Activated T-cell treated with anti-CD3 and anti-CD28 coated beads for 24 hours (primary cell): Measurements from ENCODE around the gene TNS3.
"Not testable (repeated sequence)": the region's sequence is repeated elsewhere in the genome, so short reads cannot be mapped to it uniquely, and the experiment has no call there.

ENCODE experiments used
- DNase-seq: peaks from one replicate; pipeline ENCODE4 v3.0.0-alpha.2; 2020; ENCODE audit warnings: low read depth

TNS3 gene

GRCh38 chr7:47559306-47560220 lies 22.3 kb downstream of the TNS3 start:
- DNase-seq: no peak

DNA sequence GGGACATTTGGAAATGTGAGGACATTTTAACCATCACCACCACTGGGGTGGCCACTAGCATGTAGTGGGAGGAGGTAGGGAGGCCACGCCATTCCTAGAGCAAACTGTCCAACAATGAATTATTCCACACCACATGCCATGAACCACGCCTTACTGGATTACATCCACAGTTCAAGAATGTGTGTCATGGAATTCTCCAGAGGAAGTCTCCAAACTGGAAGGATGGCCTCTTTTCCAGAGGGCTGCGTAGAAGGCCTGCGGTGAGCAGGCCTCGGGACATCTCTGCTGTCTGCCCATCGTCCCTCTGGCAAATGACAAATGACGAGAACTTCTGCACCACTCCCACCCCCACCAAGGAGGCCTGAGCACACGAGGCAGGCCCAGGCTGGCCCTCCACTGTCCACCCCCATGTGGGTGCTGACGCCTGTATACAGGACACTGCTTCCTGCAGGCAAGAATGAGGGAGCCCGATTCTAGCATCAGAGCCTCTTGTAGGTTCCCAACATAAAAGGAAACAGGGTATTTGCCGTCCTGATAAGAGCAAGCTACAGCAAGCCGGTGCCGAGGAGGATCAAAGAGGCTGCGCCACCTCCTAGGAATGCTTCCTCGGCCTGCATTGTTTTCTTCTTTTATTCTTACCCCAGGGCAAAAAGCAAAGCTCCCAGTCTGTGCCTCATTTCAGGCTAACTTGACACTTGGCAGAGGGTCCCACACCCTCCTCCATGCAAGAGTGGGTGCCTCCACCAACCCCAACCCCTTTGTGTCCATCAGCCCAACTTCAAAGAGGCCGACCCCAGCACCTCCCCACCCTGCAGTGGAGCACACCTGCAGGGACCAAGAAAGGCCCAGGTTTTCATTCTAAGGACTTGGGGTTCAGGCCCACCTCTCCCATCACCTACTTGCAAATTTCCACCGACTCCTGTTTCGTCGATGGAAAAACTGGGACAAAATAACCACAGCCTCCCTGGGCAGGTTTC lies 23.9 kb downstream of the TNS3 start:
- DNase-seq: no peak

DNA sequence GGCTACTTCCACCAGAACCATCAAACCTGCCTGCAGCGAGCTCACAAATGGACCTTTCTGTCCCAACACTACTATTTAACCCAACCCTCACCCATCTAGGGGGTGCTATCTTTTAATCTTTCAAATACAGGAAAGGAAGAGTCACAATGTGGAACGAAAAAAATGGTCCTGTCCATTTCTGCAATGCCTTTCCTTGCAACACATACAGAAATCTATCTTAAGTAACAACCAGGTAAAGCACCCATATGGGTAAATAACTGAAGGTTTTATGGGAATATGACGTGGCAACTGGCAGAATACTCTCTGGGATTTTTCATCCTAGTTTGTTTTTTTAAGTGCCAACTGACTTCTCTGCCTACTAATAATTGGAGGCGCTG lies 24.6 kb downstream of the TNS3 start:
- DNase-seq: no peak

DNA sequence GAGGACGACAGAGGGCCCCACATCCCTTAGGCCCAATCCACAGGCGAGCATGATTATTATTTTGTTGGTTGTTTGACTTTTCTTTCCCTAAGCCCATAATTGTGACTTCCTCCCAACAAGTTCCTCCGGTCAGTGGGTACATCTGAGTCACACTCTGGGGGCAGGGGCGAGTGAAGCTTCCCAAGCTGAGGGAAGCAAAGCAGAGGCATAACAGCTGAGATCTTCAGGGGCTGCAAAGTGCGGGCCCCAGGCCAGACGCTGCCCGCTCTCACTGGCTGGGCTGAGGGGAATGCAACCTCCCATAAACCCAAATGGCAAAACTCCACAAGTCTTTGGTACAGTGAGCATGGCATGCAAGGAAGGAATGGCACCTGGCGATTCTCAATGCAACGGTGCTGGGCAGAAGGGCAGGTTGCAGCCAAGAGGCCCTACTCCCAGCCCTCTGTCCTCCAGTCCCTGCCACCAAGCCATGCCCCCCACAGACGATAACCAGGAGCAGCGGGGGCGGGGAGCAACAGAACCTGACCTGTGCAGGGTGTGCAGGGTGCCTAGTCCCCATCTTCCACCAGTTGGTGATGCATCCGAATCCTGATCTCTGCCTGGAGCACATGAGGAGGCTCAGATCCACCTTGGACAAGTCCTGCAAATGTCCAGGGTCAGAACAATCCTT lies 25.3 kb downstream of the TNS3 start:
- DNase-seq: no peak

- no peak for DNase-seq
Observed at GRCh38 chr7:47553309-47553708, 28.6 kb downstream of the TNS3 start.

DNA sequence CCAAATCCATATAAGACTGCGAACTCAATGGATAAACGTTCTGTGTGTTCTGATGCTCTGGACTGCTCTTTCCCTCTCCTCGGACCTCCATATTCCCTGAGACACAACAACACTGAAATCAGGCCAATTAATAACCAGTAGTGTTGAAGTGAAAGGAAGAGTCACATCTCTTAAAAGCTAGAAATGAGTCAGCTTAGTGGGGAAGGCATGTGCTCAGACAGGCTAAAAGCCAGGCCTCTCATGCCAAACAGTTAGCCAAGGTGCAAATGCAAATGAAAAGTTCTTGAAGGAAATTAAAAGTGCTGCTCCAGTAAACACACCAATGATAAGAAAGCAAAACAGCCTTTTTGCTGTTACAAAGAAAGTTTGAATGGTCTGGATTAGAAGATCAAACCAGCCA lies 29.3 kb downstream of the TNS3 start:
- DNase-seq: no peak

- no peak for DNase-seq
Observed at GRCh38 chr7:47551668-47552440, 30.1 kb downstream of the TNS3 start.

- DNase-seq: no peak
Observed at GRCh38 chr7:47550788-47551470, 31.0 kb downstream of the TNS3 start.

GRCh38 chr7:47549916-47550315 lies 32.0 kb downstream of the TNS3 start:
- no peak for DNase-seq

DNA sequence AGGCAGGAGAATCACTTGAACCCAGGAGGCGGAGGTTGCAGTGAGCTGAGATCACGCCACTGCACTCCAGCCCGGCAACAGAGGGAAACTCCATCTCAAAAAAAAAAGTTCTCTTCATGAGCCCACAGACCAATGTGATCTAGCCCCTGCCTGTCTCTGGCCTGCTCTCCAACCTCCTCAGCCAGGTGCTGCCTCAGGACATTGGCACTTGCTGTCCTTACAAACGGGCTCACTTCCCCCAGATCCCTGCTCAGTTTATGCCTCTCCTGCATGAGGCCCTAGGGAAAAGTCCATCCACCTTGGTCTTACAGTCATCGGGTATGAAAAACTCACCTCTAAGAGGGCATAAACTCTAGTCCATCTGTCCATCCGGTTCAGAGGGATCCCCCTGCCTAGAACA lies 32.5 kb downstream of the TNS3 start:
- no peak for DNase-seq

DNA sequence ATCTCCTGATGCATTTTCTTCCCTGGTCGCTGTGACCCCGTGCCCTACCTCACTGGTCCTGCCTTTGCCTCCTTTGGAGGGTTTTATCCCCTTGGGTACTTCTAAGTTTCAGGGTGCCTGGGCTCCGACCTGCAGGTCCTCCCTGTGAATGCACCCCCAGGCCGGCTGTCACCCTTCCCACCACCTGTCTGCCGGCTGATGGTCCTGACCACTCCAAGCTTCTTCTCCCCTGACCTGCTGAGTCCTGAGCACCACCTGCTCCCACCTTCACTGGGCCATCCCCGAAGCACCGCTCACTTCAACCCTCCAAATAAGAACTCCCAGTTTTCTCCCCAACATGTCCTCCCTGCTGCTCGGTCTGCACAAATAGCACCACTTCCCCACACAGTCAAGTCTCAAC lies 33.4 kb downstream of the TNS3 start:
- no peak for DNase-seq

- DNase-seq: no peak
Observed at GRCh38 chr7:47546733-47547494, 35.0 kb downstream of the TNS3 start.

DNA sequence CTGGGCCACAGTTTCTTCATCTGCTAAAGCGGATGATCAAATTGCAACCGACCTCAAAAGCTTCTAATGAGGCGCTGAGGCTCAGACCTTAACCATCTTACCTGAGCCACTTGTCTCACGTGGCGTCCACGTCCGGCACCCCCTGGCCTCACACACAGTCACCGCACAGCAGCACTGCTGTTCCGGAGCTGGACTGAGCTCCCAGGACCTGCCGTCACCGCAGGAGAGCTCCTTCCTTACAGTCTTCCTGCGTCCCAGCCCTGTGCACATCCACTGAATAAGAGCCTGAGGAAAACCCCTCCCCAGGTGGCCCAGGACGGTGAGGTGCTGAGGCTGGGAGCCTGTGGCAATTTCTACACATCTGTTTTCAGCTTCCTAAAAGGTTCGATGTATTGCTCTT lies 35.7 kb downstream of the TNS3 start:
- no peak for DNase-seq

DNA sequence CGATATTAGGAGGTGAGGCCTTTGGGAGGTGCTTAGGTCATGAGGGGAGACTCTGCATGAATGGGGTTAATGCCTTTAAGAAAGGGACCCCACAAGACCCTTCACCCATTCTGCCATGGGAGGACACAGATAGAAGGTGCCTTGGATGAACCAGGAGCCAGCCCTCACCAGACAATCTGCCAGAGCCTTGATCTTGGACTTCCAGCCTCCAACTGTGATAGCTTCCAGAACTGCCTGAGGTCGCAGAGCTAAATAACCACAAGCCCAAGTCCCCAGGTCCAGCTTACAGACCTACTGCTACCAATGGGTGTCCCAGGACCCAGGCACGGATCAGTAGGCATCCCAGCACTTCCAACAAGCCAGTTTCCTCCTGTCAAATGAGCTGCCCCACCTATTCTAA lies 37.5 kb downstream of the TNS3 start:
- DNase-seq: no peak

DNA sequence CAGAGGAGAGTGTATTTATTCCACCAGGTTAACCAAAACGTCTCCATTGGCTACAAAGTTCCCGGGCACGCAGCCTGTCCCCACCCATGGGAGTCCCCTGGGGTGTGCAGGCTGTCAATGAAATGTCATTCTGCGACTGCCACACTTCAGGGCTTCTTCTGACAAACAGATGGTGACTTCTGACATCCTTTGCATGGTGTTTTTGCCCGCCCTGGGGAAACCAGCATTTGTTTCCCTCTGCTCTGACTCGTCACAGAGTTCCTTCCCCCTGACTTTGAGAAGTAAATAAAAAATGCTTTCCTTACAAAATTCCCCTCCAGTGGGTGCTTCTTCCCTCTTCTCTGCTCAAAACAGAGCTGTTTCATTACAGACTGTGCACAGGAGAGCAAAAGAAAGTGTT lies 38.2 kb downstream of the TNS3 start:
- DNase-seq: no peak

DNA sequence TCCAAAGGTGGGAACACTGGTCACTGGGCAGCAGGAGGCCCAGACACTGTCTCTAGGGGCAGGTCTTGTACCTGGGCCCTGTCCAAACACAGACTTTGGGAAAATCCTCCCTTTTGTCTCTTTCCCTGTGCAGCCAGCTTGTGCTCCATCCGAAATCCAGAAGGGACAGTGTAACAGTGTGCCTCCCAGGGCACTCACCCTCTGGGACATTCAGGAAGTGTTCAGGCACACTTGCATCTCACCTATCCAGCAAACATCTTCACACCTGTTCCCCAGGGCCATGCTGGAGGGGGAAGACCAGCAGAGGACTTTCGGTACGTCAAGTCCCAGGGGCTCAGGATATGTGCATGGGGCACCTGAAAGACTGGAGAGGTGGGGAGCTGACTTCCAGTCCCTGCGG lies 38.9 kb downstream of the TNS3 start:
- DNase-seq: no peak

DNA sequence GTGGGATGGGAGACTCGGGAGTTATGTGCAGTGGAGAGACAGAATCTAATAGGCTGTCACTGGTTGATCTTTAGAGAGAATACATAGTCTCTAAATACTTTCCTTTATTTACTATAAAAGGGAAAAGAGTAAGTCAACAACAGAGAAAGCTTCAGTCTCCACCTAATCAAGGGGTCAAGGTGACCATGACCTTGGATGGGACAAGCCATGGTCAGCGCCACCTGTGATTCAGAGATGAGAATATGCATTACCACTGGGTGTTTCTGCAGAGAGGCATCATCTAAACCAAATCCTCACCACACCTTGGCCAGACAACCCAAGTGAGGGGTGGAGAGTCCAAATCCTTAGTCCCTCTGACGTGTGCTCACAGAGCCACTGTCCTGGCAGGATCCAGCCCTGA lies 39.9 kb downstream of the TNS3 start:
- no peak for DNase-seq

- not testable (repeated sequence) for DNase-seq
Observed at GRCh38 chr7:47541485-47541884, 40.4 kb downstream of the TNS3 start.

DNA sequence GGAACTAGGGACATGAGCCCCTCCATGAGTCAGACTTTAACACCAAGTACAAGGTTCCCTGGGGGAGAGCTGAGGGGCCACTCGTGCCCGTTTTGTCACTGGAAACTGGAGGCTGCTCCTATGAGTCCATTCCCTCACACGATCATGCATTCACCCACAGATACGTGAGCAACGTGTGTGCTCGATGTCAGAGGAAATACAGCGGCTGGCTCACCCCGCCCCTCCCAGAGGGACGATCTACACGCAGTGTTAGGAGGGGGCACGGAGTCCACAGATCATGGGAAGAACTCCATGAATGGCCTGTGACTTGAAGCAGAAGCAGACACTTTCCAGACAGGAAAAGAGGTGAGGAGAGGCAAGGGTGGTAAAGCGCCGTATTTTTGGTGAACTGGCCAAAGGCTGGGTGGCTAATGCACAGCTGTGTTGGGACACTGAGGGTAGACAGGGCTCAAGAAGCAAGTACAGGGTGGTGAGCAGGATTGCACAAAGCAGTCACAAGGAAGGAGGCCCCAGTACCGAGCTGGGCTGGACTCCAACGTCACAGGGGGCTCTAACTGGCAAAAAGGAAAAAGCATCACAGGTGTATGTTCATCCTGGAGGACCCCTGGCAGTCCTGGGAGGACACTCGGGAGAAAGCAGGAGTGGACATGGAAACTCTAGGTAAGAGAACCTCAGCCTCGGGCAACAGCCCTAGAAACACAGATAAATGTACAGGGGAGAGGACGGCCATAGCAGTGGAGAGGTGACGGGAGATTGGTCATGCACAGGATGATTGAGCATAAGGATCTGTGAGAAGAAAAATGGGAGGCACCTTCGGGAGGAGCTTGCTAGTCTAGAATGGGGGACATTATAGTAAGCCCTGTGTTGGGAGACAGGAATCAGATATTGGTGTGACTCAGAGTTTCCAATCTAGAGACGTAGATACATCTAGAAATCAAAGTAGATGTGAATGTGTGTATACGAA lies 41.2 kb downstream of the TNS3 start:
- DNase-seq: no peak
